ENCODE results near the gene FOXI1. TPM values are rescaled to one million over a fixed set of nuclear protein-coding genes. Genes with fewer than 3 reads are reported as not detected.
A peak's percentile ranks its signal among the peaks of the same experiment; 100 is the strongest.

The FOXI1 gene
- total RNA-seq (not detected), polyA plus RNA-seq (under 1 TPM in 1 of 3 donors, not detected in 2; 0.06 TPM)

DNA sequence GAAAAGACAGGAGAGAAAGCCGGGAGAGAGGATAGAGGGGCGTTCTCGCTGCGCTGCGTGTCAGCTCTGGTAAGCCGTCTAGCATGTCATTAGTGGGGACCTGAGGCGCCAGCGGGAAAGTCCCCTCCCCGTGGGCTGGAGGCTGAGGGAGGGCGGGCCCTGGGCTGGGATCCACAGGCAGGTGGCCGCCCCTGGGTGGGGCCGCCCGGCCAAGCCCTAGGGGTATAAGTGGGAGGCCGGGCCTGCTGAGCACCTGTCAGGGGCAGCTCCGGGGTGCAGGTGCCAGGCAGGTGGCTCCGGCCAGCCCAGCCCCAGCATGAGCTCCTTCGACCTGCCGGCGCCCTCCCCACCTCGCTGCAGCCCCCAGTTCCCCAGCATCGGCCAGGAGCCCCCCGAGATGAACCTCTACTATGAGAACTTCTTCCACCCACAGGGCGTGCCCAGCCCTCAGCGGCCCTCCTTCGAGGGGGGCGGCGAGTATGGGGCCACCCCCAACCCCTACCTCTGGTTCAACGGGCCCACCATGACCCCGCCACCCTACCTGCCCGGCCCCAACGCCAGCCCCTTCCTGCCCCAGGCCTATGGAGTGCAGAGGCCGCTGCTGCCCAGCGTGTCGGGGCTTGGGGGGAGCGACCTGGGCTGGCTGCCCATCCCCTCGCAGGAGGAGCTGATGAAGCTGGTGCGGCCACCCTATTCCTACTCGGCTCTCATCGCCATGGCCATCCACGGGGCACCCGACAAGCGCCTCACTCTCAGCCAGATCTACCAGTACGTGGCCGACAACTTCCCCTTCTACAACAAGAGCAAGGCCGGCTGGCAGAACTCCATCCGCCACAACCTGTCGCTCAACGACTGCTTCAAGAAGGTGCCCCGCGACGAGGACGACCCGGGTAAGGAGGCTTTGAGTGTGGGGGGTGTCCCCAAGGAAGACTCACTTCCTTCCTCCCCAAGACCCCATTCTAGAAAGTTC is at the start of gene FOXI1:
TSS of gene FOXI1 (plus strand) at position 256 of the 970 bp plus-strand sequence. CDS start at position 317, 61 bp downstream.
- Histone ChIP-seq H3K9me3 (no peaks in the 10 kb centered on the region), H3K27ac (no peak within 1 kb of the TSS), H3K4me1 (no peaks in the 10 kb centered on the region), H3K4me3 (no peak within 1 kb of the TSS), H3K27me3 (no peaks in the 10 kb centered on the region), H3K36me3 (no peaks in the 10 kb centered on the region)
- WGBS, 2 donors: 69% methylated on average over 53 of the region's 53 CpGs
- TF ChIP-seq POLR2AphosphoS5 (IDR thresholded peaks at IDR 0.05): no peak
- no peak for TF ChIP-seq EP300 (IDR thresholded peaks at IDR 0.05)
- intact Hi-C loops (cut with DNase I): no loop called here
- DNase-seq: no peak

GRCh38 chr5:170056561-170057267 is 49.0 kb upstream of the FOXI1 start:
- H3K36me3 ChIP-seq: no peaks in the 10 kb centered on the region
- no peaks in the 10 kb centered on the region for H3K4me1 ChIP-seq
- DNase-seq: no peak
- H3K27me3 ChIP-seq: no peaks in the 10 kb centered on the region
- H3K27ac ChIP-seq: no peak overlapping the region
- no peaks in the 10 kb centered on the region for H3K9me3 ChIP-seq
- TF ChIP-seq POLR2A (IDR thresholded peaks at IDR 0.05) (no peak), EP300 (IDR thresholded peaks at IDR 0.05) (no peak), POLR2AphosphoS5 (IDR thresholded peaks at IDR 0.05) (no peak)
- TF ChIP-seq, protein P1, sequence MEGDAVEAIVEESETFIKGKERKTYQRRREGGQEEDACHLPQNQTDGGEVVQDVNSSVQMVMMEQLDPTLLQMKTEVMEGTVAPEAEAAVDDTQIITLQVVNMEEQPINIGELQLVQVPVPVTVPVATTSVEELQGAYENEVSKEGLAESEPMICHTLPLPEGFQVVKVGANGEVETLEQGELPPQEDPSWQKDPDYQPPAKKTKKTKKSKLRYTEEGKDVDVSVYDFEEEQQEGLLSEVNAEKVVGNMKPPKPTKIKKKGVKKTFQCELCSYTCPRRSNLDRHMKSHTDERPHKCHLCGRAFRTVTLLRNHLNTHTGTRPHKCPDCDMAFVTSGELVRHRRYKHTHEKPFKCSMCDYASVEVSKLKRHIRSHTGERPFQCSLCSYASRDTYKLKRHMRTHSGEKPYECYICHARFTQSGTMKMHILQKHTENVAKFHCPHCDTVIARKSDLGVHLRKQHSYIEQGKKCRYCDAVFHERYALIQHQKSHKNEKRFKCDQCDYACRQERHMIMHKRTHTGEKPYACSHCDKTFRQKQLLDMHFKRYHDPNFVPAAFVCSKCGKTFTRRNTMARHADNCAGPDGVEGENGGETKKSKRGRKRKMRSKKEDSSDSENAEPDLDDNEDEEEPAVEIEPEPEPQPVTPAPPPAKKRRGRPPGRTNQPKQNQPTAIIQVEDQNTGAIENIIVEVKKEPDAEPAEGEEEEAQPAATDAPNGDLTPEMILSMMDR (IDR thresholded peaks at IDR 0.05): no peak
- WGBS, 2 donors: 82 to 87% methylated on average over 11 of the region's 11 CpGs
- intact Hi-C loops (cut with DNase I): no loop called here
- H3K4me3 ChIP-seq: no peak overlapping the region

- intact Hi-C loops (cut with DNase I): no loop called here
- Histone ChIP-seq H3K4me3 (no peak overlapping the region), H3K27ac (no peak overlapping the region), H3K27me3 (no peaks in the 10 kb centered on the region), H3K4me1 (no peaks in the 10 kb centered on the region), H3K9me3 (no peaks in the 10 kb centered on the region), H3K36me3 (no peaks in the 10 kb centered on the region)
- WGBS, 2 donors: 89 to 93% methylated on average over 11 of the region's 11 CpGs
- TF ChIP-seq, protein P1 (IDR thresholded peaks at IDR 0.05): no peak
- no peak for TF ChIP-seq POLR2AphosphoS5 (IDR thresholded peaks at IDR 0.05)
- no peak for TF ChIP-seq POLR2A (IDR thresholded peaks at IDR 0.05)
- no peak for TF ChIP-seq EP300 (IDR thresholded peaks at IDR 0.05)
- DNase-seq: peak; percentile 56
Measured at GRCh38 chr5:170057311-170057710, 48.4 kb upstream of the FOXI1 start.

DNA sequence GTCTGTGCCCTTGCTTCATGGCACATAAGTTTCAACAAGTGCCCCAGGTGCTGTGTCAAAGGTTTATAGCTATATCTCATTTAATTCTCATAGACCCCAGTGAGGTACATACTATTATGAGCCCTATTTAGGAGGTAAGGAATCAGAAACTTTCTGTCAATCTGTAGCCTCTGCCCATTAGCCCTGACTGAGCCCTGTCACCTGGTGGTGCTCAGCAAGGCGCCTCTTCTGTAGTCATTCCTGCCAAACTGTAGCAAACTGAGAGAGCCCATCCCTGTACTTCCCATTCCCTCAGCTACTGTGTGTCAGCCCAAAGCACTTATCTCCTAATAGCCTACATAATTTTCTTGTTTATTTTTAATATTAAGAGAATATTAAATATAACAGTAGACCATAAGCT is 46.5 kb upstream of the FOXI1 start:
- intact Hi-C loops (cut with DNase I): no loop called here
- Histone ChIP-seq H3K27ac (no peak overlapping the region), H3K36me3 (no peaks in the 10 kb centered on the region), H3K9me3 (no peaks in the 10 kb centered on the region), H3K4me3 (no peak overlapping the region), H3K27me3 (no peaks in the 10 kb centered on the region), H3K4me1 (no peaks in the 10 kb centered on the region)
- 93 to 95% methylated on average over 1 of the region's 1 CpG for WGBS, 2 donors
- no peak for DNase-seq
- no peak for TF ChIP-seq POLR2AphosphoS5 (IDR thresholded peaks at IDR 0.05)
- TF ChIP-seq, protein P1 (IDR thresholded peaks at IDR 0.05): no peak
- TF ChIP-seq EP300 (IDR thresholded peaks at IDR 0.05): no peak
- TF ChIP-seq POLR2A (IDR thresholded peaks at IDR 0.05): no peak

GRCh38 chr5:170067152-170067551 is 38.5 kb upstream of the FOXI1 start:
- Histone ChIP-seq H3K4me3 (no peak overlapping the region), H3K27ac (no peak overlapping the region), H3K36me3 (no peaks in the 10 kb centered on the region), H3K27me3 (no peaks in the 10 kb centered on the region), H3K9me3 (no peaks in the 10 kb centered on the region), H3K4me1 (no peaks in the 10 kb centered on the region)
- DNase-seq: peak; percentile 0
- no peak for TF ChIP-seq EP300 (IDR thresholded peaks at IDR 0.05)
- TF ChIP-seq POLR2AphosphoS5 (IDR thresholded peaks at IDR 0.05): no peak
- TF ChIP-seq, protein P1 (IDR thresholded peaks at IDR 0.05): no peak
- no peak for TF ChIP-seq POLR2A (IDR thresholded peaks at IDR 0.05)
- intact Hi-C loops (cut with DNase I): no loop called here
